Endothelial cell of hepatic sinusoid (primary cell): ENCODE measurements around the gene ZNF597.

Experiments
- in situ Hi-C: cut with HindIII; loops from 2 replicates; pipeline ENCODE4 v1.10.0; 2017; ENCODE audit warnings: low sequenced_read_pairs

The ZNF597 gene

DNA sequence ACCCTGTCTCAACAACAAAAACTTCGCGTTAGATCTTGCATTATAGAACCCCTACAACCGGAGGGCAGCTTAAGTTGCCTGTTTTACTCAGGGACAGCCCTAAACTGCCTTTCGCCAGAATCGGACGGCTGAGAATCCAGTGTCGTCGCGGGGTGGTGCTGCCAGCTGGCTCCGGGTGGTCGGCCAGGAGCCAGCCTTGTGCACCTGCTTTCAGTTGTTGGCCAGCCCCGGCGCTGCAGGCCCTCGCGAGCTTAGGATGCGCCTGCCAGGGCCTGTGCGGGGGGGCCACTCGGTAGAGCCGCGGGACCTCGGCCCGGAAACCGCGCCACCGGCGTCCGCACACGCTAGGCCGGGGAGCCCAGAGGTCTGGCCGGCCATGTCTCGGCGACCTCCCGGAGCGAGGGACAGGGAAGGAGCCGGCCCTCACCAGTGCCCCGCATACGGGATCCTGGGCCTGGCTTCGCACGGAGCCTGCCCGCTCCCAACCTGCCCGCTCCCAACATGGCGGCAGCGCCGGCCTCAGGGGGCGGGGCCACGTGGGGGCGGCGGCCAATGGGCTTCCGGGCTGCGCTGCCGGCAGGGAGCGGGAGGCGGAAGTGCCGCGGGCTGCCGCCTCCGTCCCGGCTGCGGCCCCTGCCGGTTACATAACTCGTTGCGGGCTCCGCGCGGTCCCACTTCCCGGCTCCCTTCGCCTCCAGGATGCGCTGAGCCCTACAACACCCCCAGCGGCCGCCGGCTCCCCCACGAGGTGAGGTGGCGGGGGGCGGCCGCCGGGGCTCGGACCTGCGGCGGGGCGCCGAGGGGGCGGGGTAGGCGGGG is 14.3 kb upstream of the ZNF597 start:
- in situ Hi-C loops, result no loop called here

DNA sequence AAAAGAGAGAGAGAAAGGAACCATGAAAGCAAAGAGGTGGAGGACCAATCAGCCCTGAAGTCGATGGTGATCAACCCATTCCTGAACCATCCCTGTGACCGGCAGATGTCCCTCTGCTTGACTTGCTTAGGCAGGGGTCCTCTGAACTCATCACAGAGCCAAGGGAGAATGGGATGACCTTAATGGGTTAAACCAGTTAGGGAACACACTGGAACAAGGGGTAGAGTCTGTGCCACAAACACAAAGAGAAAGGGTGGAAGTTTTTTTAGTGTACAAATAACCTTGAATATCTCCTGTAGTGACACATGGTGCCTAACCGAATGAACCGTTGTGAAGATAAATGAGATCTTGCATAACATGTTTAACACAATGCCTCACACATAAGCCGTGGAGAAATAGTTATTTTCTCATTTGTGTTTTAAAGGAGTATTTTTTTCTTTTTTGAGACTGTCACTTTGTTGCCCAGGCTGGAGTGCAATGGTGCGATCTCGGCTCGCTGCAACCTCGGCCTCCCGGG is 11.4 kb upstream of the ZNF597 start:
- in situ Hi-C loops, result loop anchor here (5.0 kb wide), 1 partner anchor 68 kb away; no protein-coding TSS in a partner anchor

DNA sequence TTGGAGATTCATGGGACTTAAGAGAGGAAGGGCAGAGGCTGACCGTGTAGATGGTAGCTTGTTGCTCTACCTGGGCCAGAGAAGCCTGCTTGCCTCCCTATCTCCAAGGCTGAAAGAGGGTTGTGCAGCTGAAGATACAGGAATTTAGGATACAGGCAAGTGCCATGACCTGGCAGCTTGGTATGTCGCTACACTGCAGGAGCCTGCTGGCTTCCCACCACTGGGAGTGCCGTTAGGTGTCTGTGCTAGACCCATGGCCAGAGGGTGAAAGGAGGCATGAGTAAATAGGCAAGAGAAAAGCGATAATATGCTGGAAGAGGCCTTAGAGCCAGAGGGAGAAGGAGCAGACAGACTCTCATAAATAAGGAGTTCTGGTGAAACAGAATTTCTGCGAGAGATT is 10.8 kb upstream of the ZNF597 start:
- in situ Hi-C loops, result loop anchor here (5.0 kb wide), 1 partner anchor 68 kb away; no protein-coding TSS in a partner anchor

- in situ Hi-C loops, result no loop called here
These were observed 706 bp upstream of the ZNF597 start for GRCh38 chr16:3444032-3444388.

- in situ Hi-C loops, result no loop called here
These were observed 3.7 kb downstream of the ZNF597 start for GRCh38 chr16:3439637-3440036.

DNA sequence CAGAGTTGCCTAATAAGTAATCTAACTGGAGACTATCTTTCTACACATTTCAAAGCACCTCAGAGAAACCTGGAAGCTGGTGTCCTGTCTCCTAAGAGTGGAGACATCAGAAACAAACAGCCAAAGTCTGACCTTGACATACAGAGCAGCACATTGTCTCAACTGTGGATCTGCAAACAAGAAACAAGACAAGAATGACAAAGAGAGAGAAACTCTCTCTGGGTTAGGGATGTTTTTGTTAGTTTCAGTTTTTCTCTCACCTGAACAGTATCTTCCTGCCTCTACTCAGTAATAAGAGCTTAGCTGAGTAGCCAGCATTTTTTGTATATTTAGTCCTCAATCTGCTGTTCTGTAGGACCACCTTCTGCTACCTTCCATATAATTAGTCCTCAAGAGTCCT is 8.9 kb downstream of the ZNF597 start:
- in situ Hi-C loops, result no loop called here

DNA sequence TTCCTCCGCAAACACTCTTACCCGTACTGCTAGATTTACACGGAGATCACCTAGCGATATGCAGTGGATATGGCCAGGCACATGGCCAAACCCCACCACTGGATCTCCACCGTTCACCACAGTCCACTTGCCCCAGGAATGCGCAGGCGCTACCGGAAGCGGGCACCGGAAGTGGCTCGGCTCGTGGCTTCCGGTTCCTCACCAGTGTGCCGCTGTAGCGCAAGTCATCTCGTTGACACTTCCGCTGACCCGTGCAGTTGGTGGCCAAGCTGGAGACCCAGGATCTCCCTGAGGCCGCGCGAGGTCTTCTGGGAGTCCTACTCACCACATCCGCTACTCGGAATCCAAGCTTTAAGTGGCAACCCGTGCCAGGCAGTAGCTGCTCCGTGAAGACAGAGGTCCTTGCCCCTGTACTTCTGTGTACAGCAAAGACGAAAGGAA is 11.5 kb downstream of the ZNF597 start:
- in situ Hi-C loops, result no loop called here

DNA sequence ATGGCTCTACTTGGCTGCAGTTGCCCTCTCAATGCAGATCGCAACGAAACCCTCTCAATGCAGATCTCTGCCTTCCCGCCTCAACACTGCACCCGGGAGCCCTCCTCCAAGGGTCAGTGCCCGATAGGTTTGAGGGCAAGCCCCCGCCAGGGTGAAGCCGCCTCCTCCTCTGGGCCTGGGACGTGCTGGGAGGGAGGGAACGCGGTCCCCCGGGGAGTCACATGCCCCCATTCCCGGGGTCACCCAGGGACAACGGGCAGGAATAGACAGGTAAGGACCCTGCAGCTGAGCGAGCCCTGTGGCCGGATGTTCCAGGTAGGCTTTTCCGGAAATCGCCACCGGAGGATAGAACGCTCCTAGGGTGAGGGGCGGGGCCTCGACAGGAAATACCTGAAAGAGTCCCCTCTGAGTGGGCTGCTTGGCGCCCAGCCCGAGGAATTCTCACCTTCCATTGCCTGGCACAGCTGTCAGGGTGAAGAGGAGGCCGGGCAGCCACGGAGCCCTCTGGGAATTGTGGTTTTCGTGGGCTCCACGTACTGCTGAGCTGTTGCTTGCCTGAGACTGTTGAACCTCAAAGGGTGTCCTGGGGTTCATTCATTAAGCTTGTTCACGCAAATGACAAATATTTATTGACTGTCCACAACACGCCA is 29.4 kb downstream of the ZNF597 start:
- in situ Hi-C loops, result loop anchor here (10.0 kb wide), 1 partner anchor 59 kb away; the partner anchor contains the start of gene OR2C1

DNA sequence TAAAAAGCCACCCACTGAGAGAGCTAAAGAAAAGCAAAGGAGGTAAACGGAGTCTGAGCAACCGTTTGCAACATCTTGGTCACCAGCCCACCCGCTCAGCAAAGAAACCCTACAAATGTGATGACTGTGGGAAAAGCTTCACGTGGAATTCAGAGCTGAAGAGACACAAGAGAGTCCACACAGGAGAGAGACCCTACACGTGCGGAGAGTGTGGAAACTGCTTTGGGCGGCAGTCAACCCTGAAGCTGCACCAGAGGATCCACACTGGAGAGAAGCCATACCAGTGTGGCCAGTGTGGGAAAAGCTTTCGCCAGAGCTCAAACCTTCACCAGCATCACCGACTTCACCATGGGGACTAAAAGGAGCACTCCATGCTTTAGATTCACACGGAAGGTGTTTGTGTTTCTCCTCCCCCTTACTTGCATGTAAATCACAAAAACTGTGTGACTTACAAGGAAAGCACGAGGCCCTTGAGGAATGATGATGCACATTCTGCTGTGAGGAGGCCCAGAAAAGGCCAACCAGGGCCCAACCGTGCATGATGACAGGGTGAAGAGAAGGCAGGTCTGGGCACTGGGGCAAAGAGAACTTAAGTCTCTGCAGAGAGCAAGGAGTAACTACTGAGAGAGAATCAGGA is 34.6 kb downstream of the ZNF597 start:
- in situ Hi-C loops, result loop anchor here (10.0 kb wide), 1 partner anchor 96 kb away; the partner anchor contains the start of gene CLUAP1

DNA sequence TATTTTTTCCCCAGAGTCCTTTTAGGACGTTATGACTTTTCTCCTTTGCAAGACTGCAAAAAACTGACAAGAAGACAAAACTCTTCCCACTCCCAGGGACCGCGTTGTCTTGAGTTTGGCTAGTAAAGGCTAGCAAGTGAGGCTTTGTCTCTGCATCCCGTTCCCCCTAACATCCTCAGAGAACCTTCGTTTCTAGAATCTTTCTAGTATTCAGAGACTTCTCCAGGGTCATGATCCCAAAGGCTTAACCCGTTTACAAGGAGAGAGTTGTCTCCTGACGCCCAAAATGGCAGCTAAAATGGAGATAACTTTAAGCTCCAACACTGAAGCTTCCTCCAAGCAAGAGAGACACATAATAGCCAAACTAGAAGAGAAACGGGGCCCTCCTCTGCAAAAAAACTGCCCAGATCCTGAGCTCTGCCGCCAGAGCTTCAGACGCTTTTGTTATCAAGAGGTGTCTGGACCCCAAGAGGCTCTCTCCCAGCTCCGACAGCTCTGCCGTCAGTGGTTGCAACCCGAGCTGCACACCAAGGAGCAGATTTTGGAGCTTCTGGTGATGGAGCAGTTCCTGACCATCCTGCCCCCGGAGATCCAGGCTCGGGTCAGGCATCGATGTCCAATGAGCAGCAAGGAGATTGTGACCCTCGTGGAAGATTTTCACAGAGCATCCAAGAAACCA is 41.4 kb downstream of the ZNF597 start:
- in situ Hi-C loops, result loop anchor here (5.0 to 10.0 kb wide), 2 partner anchors 85 to 103 kb away; partner anchors contain the start of gene CLUAP1

- in situ Hi-C loops, result loop anchor here (5.0 to 10.0 kb wide), 2 partner anchors 84 to 104 kb away; partner anchors contain the start of gene CLUAP1
These were observed 42.3 kb downstream of the ZNF597 start, which contains the start of the genes ZNF174 and ZSCAN32 for GRCh38 chr16:3400779-3401688. Gene ZNF174 (plus strand): TSS chr16:3401215. CDS start chr16:3402005, 790 bp downstream. Gene ZSCAN32 (minus strand): TSS chr16:3401004. CDS start chr16:3397557, 3,447 bp downstream.

- in situ Hi-C loops, result loop anchor here (5.0 to 10.0 kb wide), 2 partner anchors 83 to 104 kb away; partner anchors contain the start of gene CLUAP1
These were observed 42.9 kb downstream of the ZNF597 start for GRCh38 chr16:3400446-3400778.

DNA sequence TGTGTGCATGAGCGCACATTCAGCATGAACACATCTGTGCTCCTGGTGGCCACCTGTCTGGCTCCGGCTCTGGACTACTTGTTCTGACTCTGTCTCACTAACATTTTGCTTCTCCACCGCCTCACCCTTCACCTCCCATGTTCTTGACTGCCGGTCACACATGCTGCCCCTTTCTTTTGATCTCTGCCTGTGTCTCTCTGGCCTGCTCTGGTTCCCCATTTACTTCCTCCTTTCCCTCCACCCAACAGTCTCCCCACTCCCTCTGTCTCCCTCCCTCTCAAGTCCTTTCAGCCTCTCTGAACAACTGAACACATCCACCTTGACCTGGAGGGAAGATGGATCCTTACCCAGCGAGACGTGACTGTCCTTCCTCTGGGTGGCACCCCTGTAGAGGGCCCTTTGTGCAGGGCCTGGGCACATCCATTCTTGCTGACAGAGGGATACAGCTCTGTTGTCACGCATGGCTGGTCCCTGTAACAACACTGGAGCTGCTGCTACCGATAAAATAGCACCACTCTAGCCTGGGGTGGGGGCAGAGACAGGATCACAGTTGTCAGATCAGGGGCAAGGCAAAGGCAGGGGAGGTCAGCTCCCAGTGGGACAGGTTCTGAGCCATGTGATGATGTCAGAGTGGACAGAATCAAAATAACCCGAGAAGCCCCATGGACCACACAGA is 53.5 kb downstream of the ZNF597 start:
- in situ Hi-C loops, result no loop called here

GRCh38 chr16:3388325-3388724 is 55.0 kb downstream of the ZNF597 start:
- in situ Hi-C loops, result no loop called here

DNA sequence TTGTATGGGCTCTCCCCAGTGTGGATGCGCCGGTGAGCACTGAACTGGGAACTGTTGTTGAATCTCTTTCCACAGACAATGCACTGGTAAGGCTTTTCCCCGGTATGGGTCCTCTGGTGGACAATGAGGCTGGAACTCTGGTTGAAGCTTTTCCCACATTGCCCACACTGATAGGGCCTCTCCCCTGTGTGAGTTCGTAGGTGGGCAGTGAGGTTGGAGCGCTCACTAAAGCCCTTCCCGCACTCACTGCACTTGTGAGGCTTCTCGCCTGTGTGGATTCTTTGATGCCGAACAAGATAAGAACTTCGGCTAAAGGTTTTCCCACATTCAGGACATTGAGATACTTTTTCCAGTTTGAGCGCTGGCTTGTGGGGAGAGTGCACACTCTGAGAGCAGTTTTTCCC is 60.3 kb downstream of the ZNF597 start:
- in situ Hi-C loops, result no loop called here
